HepG2 (cell line): ENCODE results near the gene KIAA1958. TPM values are rescaled to one million over a fixed set of nuclear protein-coding genes. Genes with fewer than 3 reads are reported as not detected.

Experiments
- ARHGAP35 ChIP-seq: sonication (generic); formaldehyde crosslinking; IDR thresholded peaks from 2 replicates; pipeline ENCODE4 v1.9.0; 2022; ENCODE audit warnings: mild to moderate bottlenecking, inconsistent platforms, moderate library complexity, missing genetic modification reagents, borderline replicate concordance
- ATF5 ChIP-seq: sonication (generic); formaldehyde crosslinking; IDR thresholded peaks from 2 replicates; pipeline ENCODE4 v1.4.0; 2020; ENCODE audit warnings: mild to moderate bottlenecking, low read depth, missing genetic modification reagents
- CENPX ChIP-seq: sonication (generic); formaldehyde crosslinking; IDR thresholded peaks from 2 replicates; pipeline ENCODE4 v1.9.0; 2021; ENCODE audit warnings: mild to moderate bottlenecking, missing genetic modification reagents, moderate library complexity
- GFI1 ChIP-seq: sonication (generic); formaldehyde crosslinking; IDR thresholded peaks from 2 replicates; pipeline ENCODE4 v1.5.0; 2020; ENCODE audit warnings: missing genetic modification reagents, mild to moderate bottlenecking, borderline replicate concordance
- GMEB1 ChIP-seq: sonication (generic); formaldehyde crosslinking; IDR thresholded peaks from 2 replicates; pipeline ENCODE4 v1.5.1; 2020; ENCODE audit warnings: missing genetic modification reagents, mild to moderate bottlenecking, borderline replicate concordance
- GPBP1L1 ChIP-seq: sonication (generic); formaldehyde crosslinking; IDR thresholded peaks from 2 replicates; pipeline ENCODE4 v1.5.0; 2020; ENCODE audit warnings: mild to moderate bottlenecking, missing genetic modification reagents
- HBP1 ChIP-seq: IDR thresholded peaks from 2 replicates; pipeline ENCODE4 v1.6.1; 2016; ENCODE audit warnings: low read depth, control low read depth
- HHEX ChIP-seq: IDR thresholded peaks from 2 replicates; pipeline ENCODE4 v1.6.1; 2016; ENCODE audit warnings: control low read depth
- RAD51 ChIP-seq: fragments of 450-650 bp; IDR thresholded peaks from 2 replicates; pipeline ENCODE4 v1.6.1; 2016; ENCODE audit warnings: borderline replicate concordance
- RARG ChIP-seq: sonication (generic); formaldehyde crosslinking; IDR thresholded peaks from 2 replicates; pipeline ENCODE4 v1.4.0; 2020; ENCODE audit warnings: low read depth, mild to moderate bottlenecking, missing genetic modification reagents
- ZFP82 ChIP-seq: sonication (generic); formaldehyde crosslinking; IDR thresholded peaks from 2 replicates; pipeline ENCODE4 v1.5.1; 2020; ENCODE audit warnings: mild to moderate bottlenecking, missing genetic modification reagents, borderline replicate concordance
- ZNF609 ChIP-seq: sonication (generic); formaldehyde crosslinking; IDR thresholded peaks from 2 replicates; pipeline ENCODE4 v1.4.0; 2020; ENCODE audit warnings: mild to moderate bottlenecking, missing genetic modification reagents, borderline replicate concordance
- ZNF770 ChIP-seq: sonication (generic); formaldehyde crosslinking; IDR thresholded peaks from 2 replicates; pipeline ENCODE4 v1.5.0; 2020; ENCODE audit warnings: mild to moderate bottlenecking, missing genetic modification reagents
- ZNF775 ChIP-seq: sonication (generic); formaldehyde crosslinking; IDR thresholded peaks from 2 replicates; pipeline ENCODE4 v1.4.0; 2020; ENCODE audit warnings: missing genetic modification reagents, mild to moderate bottlenecking, moderate library complexity, borderline replicate concordance
- polyA plus RNA-seq, 8 experiments: library from polyadenylated mRNA; depleted of rRNA in 3 of 8; stranded (reverse) in 7 of 8; unstranded in 1 of 8; fragments of >200 nt; fragmentation: Illumina TruSeq in 4 of 8; extraction: Trizol in 4 of 8; gene quantifications; 2 replicates each; pipeline versions ENCODE4 v1.2.1 to v1.2.3, GENCODE V29; 2011 to 2016; ENCODE audit warnings: low read depth in 4 of 8, missing spikeins in 1 of 8, mixed read lengths in 1 of 8; ENCODE audit not compliant: insufficient read depth in 1 of 8
- total RNA-seq, 5 experiments: library from RNA; depleted of rRNA; stranded (reverse); fragments of >200 nt; fragmentation: Illumina TruSeq; extraction: Trizol; gene quantifications; 2 replicates each; pipeline ENCODE4 v1.2.3, GENCODE V29; 2016; ENCODE audit warnings: low read depth in 1 of 5

The KIAA1958 gene
- total and polyA plus RNA-seq, 2 of the 13 experiments (the other 11 are each of a cell fraction or from before 2014, with no cell fraction given), result 8.5 to 10.3 TPM

- TF ChIP-seq RARG (CRISPR knock-in tag) (no peak), GFI1 (CRISPR knock-in tag) (peak; percentile 63; the same call in 1 of the 2 replicates), HHEX (CRISPR knock-in tag) (no peak), RAD51 (no peak), GPBP1L1 (CRISPR knock-in tag) (no peak), CENPX (CRISPR knock-in tag) (no peak), HBP1 (CRISPR knock-in tag) (peak; percentile 73; the same call in 1 of the 2 replicates), ARHGAP35 (CRISPR knock-in tag) (peak; percentile 72), ZFP82 (no peak), ATF5 (CRISPR knock-in tag) (0 out of 2 replicates have a peak, but pooled peaks have one; percentile 87), GMEB1 (CRISPR knock-in tag) (peak; percentile 77; the same call in 1 of the 2 replicates), ZNF609 (CRISPR knock-in tag) (peak; percentile 48; the same call in 1 of the 2 replicates), ZNF775 (CRISPR knock-in tag) (no peak), ZNF770 (CRISPR knock-in tag) (no peak)
Measured at GRCh38 chr9:112486221-112487007, at the start of gene KIAA1958 (continued).
